GM12878 (cell line): ENCODE data around the gene FCF1. TPM values are rescaled to one million over a fixed set of nuclear protein-coding genes. Genes with fewer than 3 reads are reported as not detected.

ENCODE experiments used
- ATAC-seq: fragments of 200-7000 bp; cut with Tn5 transposase; 3 replicates; pipeline ENCODE4 v1.9.1; 2020; ENCODE audit warnings: mild to moderate bottlenecking, moderate library complexity
- BruUV-seq: library from RNA; stranded (reverse); fragments of 400-500 nt; replicated peaks from 2 replicates; lab custom pipeline; 2021; lab: Mats Ljungman, UMichigan
- CTCF ChIA-PET: fragments of 300-600 bp; sonication (Branson Sonifier 250); formaldehyde crosslinking; extraction: SDS; loops from one replicate; lab custom pipeline; 2021; ENCODE audit warnings: inconsistent platforms; lab: Yijun Ruan, JAX
- POLR2A ChIA-PET: fragments of 350-600 bp; formaldehyde crosslinking; extraction: SDS; loops from one replicate; lab custom pipeline; 2021; ENCODE audit warnings: inconsistent platforms; lab: Charles Lee
- RAD21 ChIA-PET: fragments of 300-600 bp; sonication (Branson Sonifier 250); formaldehyde crosslinking; loops from one replicate; lab custom pipeline; 2023; ENCODE audit warnings: antibody characterized with exemption; ENCODE audit not compliant: unreplicated experiment; lab: Charles Lee
- SMC1A ChIA-PET: fragments of 300-600 bp; sonication (Branson Sonifier 250); formaldehyde crosslinking; loops from one replicate; lab custom pipeline; 2023; ENCODE audit not compliant: unreplicated experiment, uncharacterized antibody; lab: Charles Lee
- DNase-seq: peaks from one replicate; pipeline ENCODE4 v3.0.0-alpha.2; 2011; ENCODE audit warnings: low read depth, low spot score
- FAIRE-seq: peaks from 3 replicates; lab custom pipeline; 2011; peaks lifted over from hg19 to GRCh38; lab: Jason Lieb, UNC
- H2AFZ ChIP-seq: 2 replicates; pipeline ENCODE4 v1.6.0; 2011; ENCODE audit warnings: low read depth, low read length, control low read depth; ENCODE audit not compliant: control insufficient read depth
- H3K27ac ChIP-seq: 2 replicates; pipeline ENCODE4 v1.5.1; 2011; ENCODE audit warnings: control low read depth; ENCODE audit not compliant: control insufficient read depth, insufficient read depth
- H3K27me3 ChIP-seq, 2 experiments: replicated peaks in 1 of 2; 2 replicates each; pipeline versions ENCODE4 v1.6.0 to v1.6.1; 2011; ENCODE audit warnings: low read length in 1 of 2; ENCODE audit not compliant: control insufficient read depth in 2 of 2, insufficient read depth in 2 of 2
- H3K36me3 ChIP-seq, 2 experiments: 2 replicates each; pipeline ENCODE4 v1.5.1; 2011; ENCODE audit warnings: low read length in 1 of 2; ENCODE audit not compliant: control insufficient read depth in 2 of 2, insufficient read depth in 2 of 2
- H3K4me1 ChIP-seq: 2 replicates; pipeline ENCODE4 v1.6.1; 2011; ENCODE audit warnings: mild to moderate bottlenecking, low read length, moderate library complexity, mixed read lengths; ENCODE audit not compliant: control insufficient read depth, insufficient read depth
- H3K4me2 ChIP-seq: 2 replicates; pipeline ENCODE4 v1.6.0; 2011; ENCODE audit warnings: control low read depth; ENCODE audit not compliant: control insufficient read depth, insufficient read depth
- H3K4me3 ChIP-seq: fragments of 200-600 bp; sonication (generic); 2 replicates; pipeline ENCODE4 v1.5.1; 2016
- H3K79me2 ChIP-seq: 2 replicates; pipeline ENCODE4 v1.6.0; 2011; ENCODE audit warnings: low read length; ENCODE audit not compliant: control insufficient read depth, insufficient read depth
- H3K9ac ChIP-seq: 2 replicates; pipeline ENCODE4 v1.8.0; 2011; ENCODE audit warnings: low read length, control low read depth, mixed read lengths; ENCODE audit not compliant: control insufficient read depth, insufficient read depth
- H3K9me3 ChIP-seq: replicated peaks from 3 replicates; pipeline ENCODE4 v1.5.1; 2011; ENCODE audit warnings: mild to moderate bottlenecking, low read length; ENCODE audit not compliant: control insufficient read depth, insufficient read depth
- H4K20me1 ChIP-seq: 2 replicates; pipeline ENCODE4 v1.6.0; 2011; ENCODE audit not compliant: control insufficient read depth, insufficient read depth
- CHD2 ChIP-seq: IDR thresholded peaks from 2 replicates; pipeline ENCODE4 v1.6.1; 2011; ENCODE audit warnings: low read depth, low read length, improper control_type of control experiment, borderline replicate concordance
- CREB1 ChIP-seq: IDR thresholded peaks from 2 replicates; pipeline ENCODE4 v1.6.1; 2012; ENCODE audit warnings: low read depth, mild to moderate bottlenecking, inconsistent platforms
- EP300 ChIP-seq, 2 experiments: fragments of 150-350 bp in 1 of 2; IDR thresholded peaks; 2 replicates each; pipeline ENCODE4 v1.6.1; 2011 to 2012; ENCODE audit warnings: low read depth in 2 of 2, low read length in 2 of 2, borderline replicate concordance in 1 of 2, improper control_type of control experiment in 1 of 2, inconsistent platforms in 1 of 2; ENCODE audit not compliant: control insufficient read depth in 1 of 2
- ETV6 ChIP-seq, 2 experiments: fragments of 450-650 bp in 1 of 2; IDR thresholded peaks in 1 of 2; conservative IDR thresholded peaks in 1 of 2; 2 replicates each; pipeline ENCODE4 v1.6.1; 2014; ENCODE audit warnings: antibody characterized with exemption in 1 of 2, borderline replicate concordance in 1 of 2, low read depth in 1 of 2, mild to moderate bottlenecking in 1 of 2, moderate library complexity in 1 of 2
- JUND ChIP-seq: IDR thresholded peaks from 2 replicates; pipeline ENCODE4 v1.6.1; 2012; ENCODE audit warnings: low read depth, mild to moderate bottlenecking, low read length, improper control_type of control experiment, moderate library complexity
- KLF5 ChIP-seq: fragments of 450-650 bp; IDR thresholded peaks from 2 replicates; pipeline ENCODE4 v1.6.1; 2014; ENCODE audit warnings: mild to moderate bottlenecking; ENCODE audit not compliant: partially characterized antibody
- MTA3 ChIP-seq: IDR thresholded peaks from 2 replicates; pipeline ENCODE4 v1.6.1; 2012; ENCODE audit warnings: low read length, inconsistent platforms, borderline replicate concordance
- NFXL1 ChIP-seq: fragments of 450-650 bp; IDR thresholded peaks from 2 replicates; pipeline ENCODE4 v1.6.1; 2017; ENCODE audit warnings: antibody characterized with exemption, mild to moderate bottlenecking, borderline replicate concordance
- RCOR1 ChIP-seq: conservative IDR thresholded peaks from 2 replicates; pipeline ENCODE4 v1.6.1; 2012; ENCODE audit warnings: low read depth, low read length, improper control_type of control experiment
- TBL1XR1 ChIP-seq: IDR thresholded peaks from 2 replicates; pipeline ENCODE4 v1.6.1; 2012; ENCODE audit warnings: low read depth, low read length, improper control_type of control experiment
- ZBED1 ChIP-seq: IDR thresholded peaks from 2 replicates; pipeline ENCODE4 v1.6.1; 2016; ENCODE audit warnings: borderline replicate concordance
- ZNF622 ChIP-seq: fragments of 450-650 bp; IDR thresholded peaks from 2 replicates; pipeline ENCODE4 v1.6.1; 2017; ENCODE audit warnings: mild to moderate bottlenecking, inconsistent platforms
- WGBS: methylation state at CpG from one replicate; pipeline ENCODE4 v1.1.6; 2016; ENCODE audit warnings: low lambda C conversion rate; ENCODE audit not compliant: insufficient replicate concordance, insufficient coverage; ENCODE audit errors: missing lambda C conversion rate; 5-methylcytosine and 5-hydroxymethylcytosine counted together
- in situ Hi-C: fragments of 300-500 bp; cut with MboI; formaldehyde crosslinking; loops from 9 replicates; pipeline ENCODE4 v1.14.3; 2018; ENCODE audit warnings: mixed read lengths
- intact Hi-C: fragments of 100-400 bp; cut with micrococcal nuclease; formaldehyde crosslinking; loops from one replicate; pipeline ENCODE4 v1.14.2; 2022; ENCODE audit not compliant: unreplicated experiment
- polyA plus RNA-seq, 11 experiments: library from polyadenylated mRNA; depleted of rRNA in 4 of 11; unstranded in 6 of 11; stranded (reverse) in 5 of 11; fragments of >200 nt; fragmentation: Nextera tagmentation in 4 of 11; fragmentation: Illumina TruSeq in 1 of 11; extraction: Ambion mirVana in 4 of 11; extraction: Trizol in 1 of 11; gene quantifications; 1 replicate in 1 of 11; 2 replicates in 10 of 11; pipeline versions ENCODE4 v1.2.1 to v1.2.3, GENCODE V29; 2011 to 2016; ENCODE audit warnings: inconsistent platforms in 2 of 11, missing spikeins in 2 of 11, low read depth in 1 of 11
- total RNA-seq, 4 experiments: library from RNA; depleted of rRNA in 3 of 4; stranded (reverse); fragments of >200 nt in 3 of 4; fragmentation: Illumina TruSeq in 1 of 4; extraction: Trizol in 1 of 4; gene quantifications; 2 replicates each; pipeline versions ENCODE4 v1.2.1 to v1.2.3, GENCODE V29; 2013 to 2021
- TF ChIP-seq, protein P1 (sequence below): IDR thresholded peaks from 2 replicates; pipeline ENCODE4 v1.6.1; 2011; ENCODE audit warnings: borderline replicate concordance, low read depth, mild to moderate bottlenecking, moderate library complexity, low read length; ENCODE audit not compliant: insufficient read depth, poor library complexity, severe bottlenecking
- TF ChIP-seq, protein P2 (sequence below): IDR thresholded peaks from 2 replicates; pipeline ENCODE4 v1.6.1; 2011; ENCODE audit warnings: low read depth, low read length, improper control_type of control experiment, borderline replicate concordance
- TF ChIP-seq, protein P3 (sequence below): fragments of 450-650 bp; IDR thresholded peaks from 2 replicates; pipeline ENCODE4 v1.6.1; 2018; ENCODE audit warnings: mild to moderate bottlenecking, low read depth, moderate library complexity; ENCODE audit not compliant: partially characterized antibody
- TF ChIP-seq, protein P4 (sequence below): fragments of 450-650 bp; formaldehyde crosslinking; IDR thresholded peaks from 2 replicates; pipeline ENCODE4 v1.4.0; 2020; ENCODE audit warnings: mild to moderate bottlenecking, moderate library complexity

The FCF1 gene
- total and polyA plus RNA-seq, 10 of the 15 experiments (the other 5 are each of a cell fraction or from before 2014, with no cell fraction given), result 6.2 to 88.7 (median 28.5) TPM

DNA sequence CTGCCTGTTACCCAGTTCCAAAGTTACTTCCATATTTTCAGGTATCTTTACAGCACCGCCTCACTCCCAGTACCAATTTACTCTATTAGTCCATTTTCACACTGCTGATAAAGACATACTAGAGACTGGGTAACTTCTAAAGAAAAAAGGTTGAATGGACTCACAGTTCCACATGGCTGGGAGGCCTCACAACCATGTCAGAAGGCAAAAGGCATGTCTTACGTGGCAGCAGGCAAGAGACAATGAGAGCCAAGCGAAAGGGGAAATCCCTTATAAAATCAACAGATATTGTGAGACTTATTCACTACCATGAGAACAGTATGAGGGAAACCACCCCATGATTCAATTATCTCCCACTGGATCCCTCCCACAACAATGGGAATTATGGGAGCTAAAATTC is 9.9 kb upstream of the FCF1 start:
- H3K9me3 ChIP-seq, result peaks cover 9% of the 10 kb centered on the region; the same call in 2 of the 3 replicates
- H3K36me3 ChIP-seq, result peaks cover 0 to 2% of the 10 kb centered on the region in 2 experiments; a peak in 3 of 4 replicates
- BruUV-seq, result no TSS peak
- FAIRE-seq, result no peak
- H3K4me1 ChIP-seq, result no peaks in the 10 kb centered on the region
- TF ChIP-seq CHD2 (no peak), ETV6 (conservative IDR thresholded peaks at IDR 0.05 in 1 of 2, IDR thresholded peaks at IDR 0.05 in 1 of 2; ENCODE audit: borderline replicate concordance in 1 of 2, low read depth in 1 of 2) (no peak), KLF5 (no peak), ZBED1 (no peak), JUND (no peak), NFXL1 (no peak), TBL1XR1 (no peak), ZNF622 (no peak), EP300 (IDR thresholded peaks at IDR 0.05; ENCODE audit: borderline replicate concordance in 1 of 2, control insufficient read depth in 1 of 2, low read depth in 2 of 2, low read length in 2 of 2) (no peak), MTA3 (no peak), CREB1 (no peak), RCOR1 (no peak)
- TF ChIP-seq, protein P1, sequence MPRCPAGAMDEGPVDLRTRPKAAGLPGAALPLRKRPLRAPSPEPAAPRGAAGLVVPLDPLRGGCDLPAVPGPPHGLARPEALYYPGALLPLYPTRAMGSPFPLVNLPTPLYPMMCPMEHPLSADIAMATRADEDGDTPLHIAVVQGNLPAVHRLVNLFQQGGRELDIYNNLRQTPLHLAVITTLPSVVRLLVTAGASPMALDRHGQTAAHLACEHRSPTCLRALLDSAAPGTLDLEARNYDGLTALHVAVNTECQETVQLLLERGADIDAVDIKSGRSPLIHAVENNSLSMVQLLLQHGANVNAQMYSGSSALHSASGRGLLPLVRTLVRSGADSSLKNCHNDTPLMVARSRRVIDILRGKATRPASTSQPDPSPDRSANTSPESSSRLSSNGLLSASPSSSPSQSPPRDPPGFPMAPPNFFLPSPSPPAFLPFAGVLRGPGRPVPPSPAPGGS, result no peak
- TF ChIP-seq, protein P2, sequence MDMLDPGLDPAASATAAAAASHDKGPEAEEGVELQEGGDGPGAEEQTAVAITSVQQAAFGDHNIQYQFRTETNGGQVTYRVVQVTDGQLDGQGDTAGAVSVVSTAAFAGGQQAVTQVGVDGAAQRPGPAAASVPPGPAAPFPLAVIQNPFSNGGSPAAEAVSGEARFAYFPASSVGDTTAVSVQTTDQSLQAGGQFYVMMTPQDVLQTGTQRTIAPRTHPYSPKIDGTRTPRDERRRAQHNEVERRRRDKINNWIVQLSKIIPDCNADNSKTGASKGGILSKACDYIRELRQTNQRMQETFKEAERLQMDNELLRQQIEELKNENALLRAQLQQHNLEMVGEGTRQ, result no peak
- TF ChIP-seq, protein P3, sequence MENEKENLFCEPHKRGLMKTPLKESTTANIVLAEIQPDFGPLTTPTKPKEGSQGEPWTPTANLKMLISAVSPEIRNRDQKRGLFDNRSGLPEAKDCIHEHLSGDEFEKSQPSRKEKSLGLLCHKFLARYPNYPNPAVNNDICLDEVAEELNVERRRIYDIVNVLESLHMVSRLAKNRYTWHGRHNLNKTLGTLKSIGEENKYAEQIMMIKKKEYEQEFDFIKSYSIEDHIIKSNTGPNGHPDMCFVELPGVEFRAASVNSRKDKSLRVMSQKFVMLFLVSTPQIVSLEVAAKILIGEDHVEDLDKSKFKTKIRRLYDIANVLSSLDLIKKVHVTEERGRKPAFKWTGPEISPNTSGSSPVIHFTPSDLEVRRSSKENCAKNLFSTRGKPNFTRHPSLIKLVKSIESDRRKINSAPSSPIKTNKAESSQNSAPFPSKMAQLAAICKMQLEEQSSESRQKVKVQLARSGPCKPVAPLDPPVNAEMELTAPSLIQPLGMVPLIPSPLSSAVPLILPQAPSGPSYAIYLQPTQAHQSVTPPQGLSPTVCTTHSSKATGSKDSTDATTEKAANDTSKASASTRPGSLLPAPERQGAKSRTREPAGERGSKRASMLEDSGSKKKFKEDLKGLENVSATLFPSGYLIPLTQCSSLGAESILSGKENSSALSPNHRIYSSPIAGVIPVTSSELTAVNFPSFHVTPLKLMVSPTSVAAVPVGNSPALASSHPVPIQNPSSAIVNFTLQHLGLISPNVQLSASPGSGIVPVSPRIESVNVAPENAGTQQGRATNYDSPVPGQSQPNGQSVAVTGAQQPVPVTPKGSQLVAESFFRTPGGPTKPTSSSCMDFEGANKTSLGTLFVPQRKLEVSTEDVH, result no peak
- TF ChIP-seq, protein P4, sequence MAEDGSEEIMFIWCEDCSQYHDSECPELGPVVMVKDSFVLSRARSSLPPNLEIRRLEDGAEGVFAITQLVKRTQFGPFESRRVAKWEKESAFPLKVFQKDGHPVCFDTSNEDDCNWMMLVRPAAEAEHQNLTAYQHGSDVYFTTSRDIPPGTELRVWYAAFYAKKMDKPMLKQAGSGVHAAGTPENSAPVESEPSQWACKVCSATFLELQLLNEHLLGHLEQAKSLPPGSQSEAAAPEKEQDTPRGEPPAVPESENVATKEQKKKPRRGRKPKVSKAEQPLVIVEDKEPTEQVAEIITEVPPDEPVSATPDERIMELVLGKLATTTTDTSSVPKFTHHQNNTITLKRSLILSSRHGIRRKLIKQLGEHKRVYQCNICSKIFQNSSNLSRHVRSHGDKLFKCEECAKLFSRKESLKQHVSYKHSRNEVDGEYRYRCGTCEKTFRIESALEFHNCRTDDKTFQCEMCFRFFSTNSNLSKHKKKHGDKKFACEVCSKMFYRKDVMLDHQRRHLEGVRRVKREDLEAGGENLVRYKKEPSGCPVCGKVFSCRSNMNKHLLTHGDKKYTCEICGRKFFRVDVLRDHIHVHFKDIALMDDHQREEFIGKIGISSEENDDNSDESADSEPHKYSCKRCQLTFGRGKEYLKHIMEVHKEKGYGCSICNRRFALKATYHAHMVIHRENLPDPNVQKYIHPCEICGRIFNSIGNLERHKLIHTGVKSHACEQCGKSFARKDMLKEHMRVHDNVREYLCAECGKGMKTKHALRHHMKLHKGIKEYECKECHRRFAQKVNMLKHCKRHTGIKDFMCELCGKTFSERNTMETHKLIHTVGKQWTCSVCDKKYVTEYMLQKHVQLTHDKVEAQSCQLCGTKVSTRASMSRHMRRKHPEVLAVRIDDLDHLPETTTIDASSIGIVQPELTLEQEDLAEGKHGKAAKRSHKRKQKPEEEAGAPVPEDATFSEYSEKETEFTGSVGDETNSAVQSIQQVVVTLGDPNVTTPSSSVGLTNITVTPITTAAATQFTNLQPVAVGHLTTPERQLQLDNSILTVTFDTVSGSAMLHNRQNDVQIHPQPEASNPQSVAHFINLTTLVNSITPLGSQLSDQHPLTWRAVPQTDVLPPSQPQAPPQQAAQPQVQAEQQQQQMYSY (CRISPR knock-in tag), result no peak
- TF ChIP-seq, all 136 proteins: peak for 0
- DNase-seq, result no peak
- H3K9ac ChIP-seq, result no peak overlapping the region
- 76% methylated on average over 3 of the region's 3 CpGs for WGBS
- no peak overlapping the region for H3K27ac ChIP-seq
- ChIA-PET POLR2A (no interaction called here), SMC1A (no interaction called here), RAD21 (no interaction called here), CTCF (no interaction called here)
- H2AFZ ChIP-seq, result no peak overlapping the region
- H3K4me2 ChIP-seq, result no peak overlapping the region
- in situ Hi-C loops (no loop called here), intact Hi-C loops (no loop called here)
- no peak overlapping the region for H3K4me3 ChIP-seq
- H4K20me1 ChIP-seq, result no peaks in the 10 kb centered on the region
- peaks cover 17% of the 10 kb centered on the region for H3K79me2 ChIP-seq
- no peaks in the 10 kb centered on the region for H3K27me3 ChIP-seq
- ATAC-seq, result no peak
